HG03575 (cell line): Measurements from ENCODE around the gene AK9.

Experiments used
- ATAC-seq: cut with Tn5 transposase; IDR thresholded peaks from one replicate; pipeline ENCODE4 v1.9.1; 2021; ENCODE audit not compliant: unreplicated experiment, insufficient number of reproducible peaks, low FRiP score; ENCODE audit errors: extremely low read depth

AK9 gene

GRCh38 chr6:109496036-109496772 is 194.8 kb downstream of the AK9 start:
- no peak for ATAC-seq

GRCh38 chr6:109493865-109494264 is 197.1 kb downstream of the AK9 start:
- ATAC-seq = no peak

- no peak for ATAC-seq
These were observed 199.6 kb downstream of the AK9 start for GRCh38 chr6:109491207-109491938.

- no peak for ATAC-seq
These were observed 200.3 kb downstream of the AK9 start for GRCh38 chr6:109490713-109491112.

GRCh38 chr6:109488001-109488400 is 203.0 kb downstream of the AK9 start:
- no peak for ATAC-seq

- no peak for ATAC-seq
These were observed 204.9 kb downstream of the AK9 start for GRCh38 chr6:109486068-109486467.

- ATAC-seq = no peak
These were observed 205.6 kb downstream of the AK9 start for GRCh38 chr6:109485266-109485935.

GRCh38 chr6:109484122-109484521 is 206.9 kb downstream of the AK9 start:
- ATAC-seq = no peak

- ATAC-seq = no peak
These were observed 207.3 kb downstream of the AK9 start for GRCh38 chr6:109483735-109484057.

GRCh38 chr6:109482905-109483734 is 207.9 kb downstream of the AK9 start, which contains the start of gene ZBTB24:
ZBTB24 (minus strand) TSS chr6:109483219; CDS start chr6:109482026, 1,193 bp downstream.
- no peak for ATAC-seq

GRCh38 chr6:109480993-109481480 is 210.0 kb downstream of the AK9 start:
- ATAC-seq = no peak

- no peak for ATAC-seq
These were observed 212.0 kb downstream of the AK9 start for GRCh38 chr6:109478841-109479624.

- no peak for ATAC-seq
These were observed 212.7 kb downstream of the AK9 start for GRCh38 chr6:109478222-109478805.

- ATAC-seq = no peak
These were observed 213.3 kb downstream of the AK9 start for GRCh38 chr6:109477725-109478124.

- no peak for ATAC-seq
These were observed 213.8 kb downstream of the AK9 start for GRCh38 chr6:109477184-109477583.

GRCh38 chr6:109475625-109476024 is 215.4 kb downstream of the AK9 start:
- no peak for ATAC-seq

GRCh38 chr6:109474995-109475394 is 216.0 kb downstream of the AK9 start:
- ATAC-seq = no peak

GRCh38 chr6:109473120-109473519 is 217.9 kb downstream of the AK9 start:
- ATAC-seq = no peak
